ENCODE measurements around the gene RBM33.

DNA sequence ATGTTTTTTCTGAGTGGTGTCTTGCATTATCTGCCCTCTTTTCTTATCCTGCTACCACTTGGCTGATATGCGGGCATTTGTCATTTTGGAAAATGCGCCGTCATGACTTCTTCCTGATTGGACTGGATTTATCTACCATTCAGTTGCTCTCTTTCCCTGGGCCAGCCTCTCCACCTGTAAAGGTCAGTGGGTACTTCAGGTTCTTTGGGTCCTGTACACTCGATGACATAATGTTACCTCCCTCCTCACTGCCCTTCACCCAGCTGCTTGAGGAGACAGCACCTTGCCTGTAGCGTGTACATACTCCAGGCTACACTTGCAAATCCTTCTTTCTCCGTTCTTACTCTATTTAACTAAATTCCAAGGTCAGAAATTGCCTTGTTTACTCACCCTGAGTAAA lies 83.7 kb downstream of the RBM33 start:
- TF ChIP-seq PRDM1 (tag by site-specific recombination; IDR thresholded peaks at IDR 0.05) (no peak), ZNF830 (tag by site-specific recombination; IDR thresholded peaks at IDR 0.05; ENCODE audit: low read depth) (no peak), YY2 (tag by site-specific recombination; IDR thresholded peaks at IDR 0.05) (no peak), SP2 (tag by site-specific recombination; IDR thresholded peaks at IDR 0.05) (no peak), ZNF274 (IDR thresholded peaks at IDR 0.05; ENCODE audit: low read length) (no peak), ZNF274 (tag by site-specific recombination; IDR thresholded peaks at IDR 0.05; ENCODE audit: borderline replicate concordance) (no peak)
- TF ChIP-seq, protein P1, sequence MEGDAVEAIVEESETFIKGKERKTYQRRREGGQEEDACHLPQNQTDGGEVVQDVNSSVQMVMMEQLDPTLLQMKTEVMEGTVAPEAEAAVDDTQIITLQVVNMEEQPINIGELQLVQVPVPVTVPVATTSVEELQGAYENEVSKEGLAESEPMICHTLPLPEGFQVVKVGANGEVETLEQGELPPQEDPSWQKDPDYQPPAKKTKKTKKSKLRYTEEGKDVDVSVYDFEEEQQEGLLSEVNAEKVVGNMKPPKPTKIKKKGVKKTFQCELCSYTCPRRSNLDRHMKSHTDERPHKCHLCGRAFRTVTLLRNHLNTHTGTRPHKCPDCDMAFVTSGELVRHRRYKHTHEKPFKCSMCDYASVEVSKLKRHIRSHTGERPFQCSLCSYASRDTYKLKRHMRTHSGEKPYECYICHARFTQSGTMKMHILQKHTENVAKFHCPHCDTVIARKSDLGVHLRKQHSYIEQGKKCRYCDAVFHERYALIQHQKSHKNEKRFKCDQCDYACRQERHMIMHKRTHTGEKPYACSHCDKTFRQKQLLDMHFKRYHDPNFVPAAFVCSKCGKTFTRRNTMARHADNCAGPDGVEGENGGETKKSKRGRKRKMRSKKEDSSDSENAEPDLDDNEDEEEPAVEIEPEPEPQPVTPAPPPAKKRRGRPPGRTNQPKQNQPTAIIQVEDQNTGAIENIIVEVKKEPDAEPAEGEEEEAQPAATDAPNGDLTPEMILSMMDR (tag by site-specific recombination; IDR thresholded peaks at IDR 0.05): no peak
- TF ChIP-seq, protein P2, sequence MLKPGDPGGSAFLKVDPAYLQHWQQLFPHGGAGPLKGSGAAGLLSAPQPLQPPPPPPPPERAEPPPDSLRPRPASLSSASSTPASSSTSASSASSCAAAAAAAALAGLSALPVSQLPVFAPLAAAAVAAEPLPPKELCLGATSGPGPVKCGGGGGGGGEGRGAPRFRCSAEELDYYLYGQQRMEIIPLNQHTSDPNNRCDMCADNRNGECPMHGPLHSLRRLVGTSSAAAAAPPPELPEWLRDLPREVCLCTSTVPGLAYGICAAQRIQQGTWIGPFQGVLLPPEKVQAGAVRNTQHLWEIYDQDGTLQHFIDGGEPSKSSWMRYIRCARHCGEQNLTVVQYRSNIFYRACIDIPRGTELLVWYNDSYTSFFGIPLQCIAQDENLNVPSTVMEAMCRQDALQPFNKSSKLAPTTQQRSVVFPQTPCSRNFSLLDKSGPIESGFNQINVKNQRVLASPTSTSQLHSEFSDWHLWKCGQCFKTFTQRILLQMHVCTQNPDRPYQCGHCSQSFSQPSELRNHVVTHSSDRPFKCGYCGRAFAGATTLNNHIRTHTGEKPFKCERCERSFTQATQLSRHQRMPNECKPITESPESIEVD (tag by site-specific recombination; IDR thresholded peaks at IDR 0.05): no peak
